Keratinocyte (primary cell): ENCODE measurements around the gene TANK.

Source experiments
- CTCF ChIP-seq, 3 experiments: IDR thresholded peaks in 1 of 3; conservative IDR thresholded peaks in 1 of 3; optimal IDR thresholded peaks in 1 of 3; 2 replicates in 2 of 3; 3 replicates in 1 of 3; pipeline versions ENCODE3 to v1.5.1; 2011; ENCODE audit warnings: low read length in 3 of 3, mild to moderate bottlenecking in 3 of 3, moderate library complexity in 2 of 3, control low read depth in 1 of 3, inconsistent platforms in 1 of 3; ENCODE audit not compliant: insufficient read depth in 2 of 3; ENCODE audit errors: extremely low read depth in 1 of 3
- EZH2 ChIP-seq: IDR thresholded peaks from one replicate; pipeline ENCODE4 v1.6.1; 2012; ENCODE audit warnings: inconsistent platforms, mild to moderate bottlenecking, low read length, moderate library complexity

DNA sequence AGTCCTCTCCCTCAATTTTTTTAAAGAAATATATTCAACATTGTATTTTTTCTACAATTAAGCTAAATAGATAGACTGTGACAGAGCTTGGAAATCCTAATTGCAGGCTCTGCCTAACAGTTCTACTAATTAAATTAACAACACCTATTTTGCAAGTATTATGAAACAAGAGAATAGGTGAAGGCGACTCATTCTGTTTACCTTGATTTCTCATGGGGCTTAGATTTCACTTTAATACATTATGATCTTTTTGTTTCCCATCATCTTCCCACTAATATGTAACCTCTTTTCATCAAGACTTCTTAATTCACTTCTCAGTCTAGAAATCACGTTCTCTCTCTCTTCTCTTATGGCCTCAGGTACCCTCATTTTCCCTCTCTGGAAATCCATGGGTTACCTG lies 42.7 kb upstream of the TANK start:
- TF ChIP-seq CTCF (optimal IDR thresholded peaks at IDR 0.05 in 1 of 3, IDR thresholded peaks at IDR 0.05 in 1 of 3, conservative IDR thresholded peaks at IDR 0.05 in 1 of 3; ENCODE audit: extremely low read depth in 1 of 3, insufficient read depth in 2 of 3, low read length in 3 of 3) (no peak), EZH2 (no peak)
